NCI-H2227 (cell line): ENCODE data around the gene FOXC1.

ENCODE experiments used
- DNase-seq: peaks from one replicate; lab custom pipeline; 2025; ENCODE audit not compliant: unreplicated experiment; lab: John Stamatoyannopoulos, UW

FOXC1 gene

DNA sequence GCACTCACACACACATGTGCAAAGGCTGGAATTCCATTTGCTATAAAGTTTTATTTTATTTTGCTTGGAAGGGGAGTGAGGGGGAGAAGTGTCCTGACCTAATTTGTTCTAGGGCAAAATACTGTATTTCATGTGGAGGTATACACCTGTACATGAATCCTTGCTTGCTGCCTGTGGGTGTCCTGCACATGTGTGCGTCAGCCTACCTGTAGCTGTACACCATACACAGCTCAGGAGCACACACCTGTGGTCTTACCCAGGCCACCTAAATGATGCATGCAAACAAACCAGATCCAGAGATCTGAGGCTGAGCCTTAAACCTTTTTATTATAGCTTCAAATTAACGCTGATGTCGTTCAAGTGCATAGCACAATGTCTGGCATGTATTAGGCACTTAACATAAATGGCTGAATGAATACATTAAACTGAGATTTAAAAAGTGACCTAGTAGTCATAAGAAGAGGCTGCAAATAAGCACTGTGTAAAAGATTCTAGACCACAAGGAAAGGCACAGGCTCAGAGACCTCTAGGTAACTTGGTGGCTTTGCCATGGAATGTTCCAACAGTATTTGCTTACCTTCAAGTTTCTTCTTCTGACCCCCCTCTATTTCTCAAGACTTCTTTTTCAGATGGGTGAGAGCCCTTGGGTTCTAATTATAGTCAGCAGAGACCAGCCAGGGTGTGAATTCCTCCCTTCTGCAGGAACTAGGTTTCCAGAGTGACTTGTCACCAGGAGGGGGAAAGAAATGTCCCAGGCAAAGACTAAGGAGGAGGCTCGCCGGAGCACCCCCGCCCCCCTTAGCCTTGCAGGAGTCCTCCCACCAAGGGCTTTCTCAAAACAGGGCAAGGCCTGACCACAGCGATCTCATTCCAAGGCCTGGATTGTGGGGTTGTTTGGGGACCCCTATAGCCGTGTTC, 13.4 kb downstream of the FOXC1 start:
- DNase-seq = no peak

DNA sequence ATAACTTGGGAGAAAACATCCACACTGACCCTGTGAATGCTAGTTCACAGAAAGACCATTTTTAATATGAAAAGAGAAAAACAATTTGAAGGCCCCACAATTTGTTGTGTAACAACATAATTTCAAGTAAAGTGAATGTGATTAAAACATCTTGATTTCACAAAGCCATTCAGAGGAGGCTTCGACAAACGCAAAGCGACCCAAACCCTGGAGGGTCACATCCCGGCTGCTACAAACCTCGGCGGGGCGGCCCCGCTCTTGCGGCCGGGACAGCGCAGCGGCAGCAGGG, 14.0 kb downstream of the FOXC1 start:
- no peak for DNase-seq

DNA sequence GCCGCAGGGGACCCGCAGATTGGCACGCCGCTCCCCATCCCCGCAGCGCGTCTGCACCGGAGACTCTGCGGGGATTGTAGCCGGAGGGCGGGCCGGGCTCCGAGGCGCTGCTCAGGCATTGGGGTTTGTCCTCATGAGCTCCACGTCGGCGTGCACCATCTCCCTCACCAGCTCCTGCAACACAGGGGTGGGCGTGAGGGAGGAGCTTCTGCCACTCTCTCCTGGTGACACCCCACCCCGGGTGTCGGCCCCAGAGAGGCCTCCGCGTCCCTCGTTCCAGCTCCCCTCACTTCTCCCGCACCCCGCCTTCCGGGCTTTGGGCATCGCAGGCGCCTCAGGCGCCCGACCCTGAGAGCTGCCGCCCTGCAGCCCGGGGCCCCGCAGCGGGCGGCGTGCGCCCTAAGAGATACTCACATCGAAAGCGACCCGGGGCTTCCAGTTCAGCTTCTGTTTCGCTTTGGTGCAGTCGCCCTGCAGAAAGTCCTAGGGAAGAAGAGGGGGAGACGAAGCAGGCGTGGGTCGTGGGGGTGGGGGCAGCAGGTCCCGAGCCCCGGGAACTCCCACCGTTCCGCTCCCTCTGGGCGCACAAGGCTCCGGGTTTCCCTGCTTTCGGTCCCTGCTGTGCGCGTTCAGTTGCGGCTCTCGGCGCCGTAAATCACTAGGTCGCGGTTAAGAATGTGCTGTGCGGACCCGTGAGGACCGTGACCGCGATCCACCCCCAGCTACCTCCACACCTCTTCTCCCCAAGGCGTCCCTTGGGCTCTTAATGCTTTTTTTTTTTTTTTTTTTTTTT, 14.5 kb downstream of the FOXC1 start:
- DNase-seq = no peak

DNA sequence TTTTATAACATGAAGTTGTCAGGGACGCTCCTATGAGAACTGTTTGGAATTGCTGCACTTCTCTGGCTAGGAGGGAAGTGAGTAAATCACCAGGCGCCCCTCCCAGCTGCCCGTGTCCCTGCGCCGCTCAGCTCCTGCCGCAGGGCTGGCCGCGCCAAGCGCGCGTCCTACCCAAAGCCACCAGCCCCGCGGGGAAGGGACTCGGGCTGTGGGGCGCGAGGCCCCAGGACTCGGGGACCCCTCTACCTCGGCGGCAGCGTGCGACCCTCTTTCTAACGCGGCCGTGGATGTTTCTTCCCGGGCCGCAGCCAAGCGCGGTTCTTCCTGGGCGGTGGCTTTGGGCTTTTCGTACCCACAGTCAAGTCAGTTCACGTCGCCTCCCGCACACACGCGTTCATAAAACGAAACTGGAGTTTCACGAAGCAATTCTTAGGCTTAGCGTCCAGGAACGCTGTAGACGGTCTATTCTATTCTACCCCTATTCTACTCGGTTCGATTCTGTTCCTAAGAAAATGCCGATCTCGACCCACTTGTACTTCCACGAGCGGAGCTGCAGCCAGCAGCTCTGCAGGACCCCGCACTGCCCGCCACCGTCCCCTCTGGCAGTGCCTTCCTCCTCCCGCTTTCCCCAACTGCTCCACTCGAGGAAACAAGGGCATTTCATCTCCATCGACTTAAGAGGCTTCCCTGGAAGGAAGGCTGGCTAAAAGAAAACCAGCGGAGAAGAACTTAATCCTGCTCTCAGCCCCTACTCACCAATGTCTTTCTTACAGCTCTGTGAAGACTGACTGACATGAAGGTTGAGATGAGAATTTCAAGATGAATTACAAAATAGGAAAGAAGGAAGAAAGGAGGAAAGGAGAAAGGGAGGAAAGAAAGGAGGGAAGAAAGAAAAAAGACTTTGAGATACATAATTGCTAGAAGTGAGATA, 15.4 kb downstream of the FOXC1 start:
- DNase-seq = peak; percentile 15

DNA sequence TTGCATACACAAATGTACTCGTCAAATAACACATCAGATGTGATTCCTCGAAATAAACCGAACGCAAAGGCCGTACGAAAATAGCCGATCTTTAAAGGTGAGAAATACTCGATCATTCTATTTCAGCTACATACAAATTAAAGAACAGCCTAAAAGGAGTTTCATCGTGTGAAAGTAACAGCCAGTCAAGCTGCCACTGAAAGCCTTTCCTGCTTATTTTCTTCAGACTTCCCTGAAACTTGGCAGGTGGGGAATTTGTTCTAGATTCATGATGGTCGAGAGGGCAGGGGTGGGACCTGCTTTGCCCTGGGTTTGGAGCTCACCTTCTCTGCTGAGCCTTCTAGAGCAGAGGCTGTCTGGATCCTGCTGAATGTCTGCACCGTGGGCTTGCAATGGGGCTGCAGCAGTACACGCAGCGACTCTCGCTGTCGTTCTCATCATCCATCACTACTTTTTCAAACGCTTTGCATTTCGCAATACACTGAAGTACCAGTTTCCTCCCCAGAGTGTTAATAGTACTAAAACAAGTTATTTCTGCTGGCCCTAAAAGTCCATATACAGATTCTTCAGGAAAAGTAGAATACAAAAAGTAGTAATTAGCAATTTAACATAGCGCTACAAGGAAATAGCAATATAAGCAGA, 16.2 kb downstream of the FOXC1 start:
- no peak for DNase-seq

DNA sequence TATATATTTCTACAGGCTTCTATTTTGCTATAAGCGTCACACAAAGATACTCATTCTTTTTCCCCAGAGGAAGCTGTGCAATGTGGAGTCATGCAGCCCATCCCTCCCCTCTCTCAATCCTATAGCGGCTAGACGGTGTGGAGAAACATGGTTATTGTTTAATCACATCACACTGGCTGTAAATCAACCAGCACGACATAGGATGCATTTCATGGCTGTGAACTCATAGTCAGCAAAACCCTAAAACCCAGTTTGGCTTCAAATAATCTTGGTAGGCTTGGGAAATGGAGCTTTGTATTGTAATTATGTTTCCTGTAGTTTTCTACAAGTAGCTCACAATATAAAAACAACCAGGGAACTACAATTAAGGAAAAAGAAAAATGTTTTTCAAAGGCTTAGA, 16.8 kb downstream of the FOXC1 start:
- no peak for DNase-seq

DNA sequence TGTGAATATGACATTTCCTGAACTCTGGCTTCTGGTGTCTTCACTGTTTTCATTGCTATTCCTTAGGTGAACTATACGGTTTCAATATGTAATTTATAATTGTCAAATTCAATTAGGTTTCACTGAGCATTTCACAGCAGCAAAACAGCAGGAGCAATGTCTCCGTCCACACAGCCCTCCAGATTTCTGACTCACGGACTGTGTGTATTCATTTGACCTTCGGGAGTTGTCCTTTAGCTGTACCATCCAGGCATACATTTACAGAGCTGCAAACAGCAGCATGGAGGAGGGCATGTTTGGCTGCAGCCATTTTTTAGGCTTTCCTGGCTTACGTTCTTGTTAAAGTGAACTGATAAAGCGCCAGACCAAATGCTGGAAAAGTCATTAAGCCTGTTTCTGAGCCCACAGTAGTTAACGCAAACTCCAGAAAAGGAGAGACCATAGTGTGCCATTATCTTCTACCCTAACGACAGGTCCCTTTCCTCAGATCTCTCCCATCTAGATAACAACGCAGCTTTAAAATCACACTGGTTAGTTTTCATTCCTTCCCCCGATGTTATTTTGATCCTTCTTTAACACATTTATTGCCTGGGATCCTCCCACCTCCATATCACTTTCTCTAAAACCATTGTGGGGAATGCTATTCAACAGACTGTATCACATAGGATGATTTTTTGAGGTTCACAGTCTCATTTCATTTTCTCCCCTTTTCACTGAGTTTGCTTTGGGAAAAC, 18.3 kb downstream of the FOXC1 start:
- DNase-seq = no peak

DNA sequence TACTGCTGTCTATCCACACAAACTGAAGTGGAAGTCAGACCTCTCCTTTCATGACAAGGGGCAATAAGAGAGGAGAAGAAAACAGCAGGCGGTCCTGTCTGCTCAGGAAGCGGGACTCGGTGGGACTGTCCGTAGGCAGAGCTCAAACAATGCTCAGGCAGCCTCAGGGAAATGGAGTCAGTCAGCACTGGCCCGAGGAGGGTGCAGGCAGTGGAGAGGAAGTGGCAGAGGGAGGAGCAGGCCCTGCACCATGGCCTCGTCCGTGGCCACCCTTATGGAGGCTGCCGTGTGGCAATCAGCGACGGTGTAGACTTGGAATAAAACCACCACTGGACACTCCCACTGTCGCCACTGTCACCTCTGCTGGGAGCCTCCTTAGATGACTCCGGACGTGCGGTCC, 19.6 kb downstream of the FOXC1 start:
- no peak for DNase-seq

DNA sequence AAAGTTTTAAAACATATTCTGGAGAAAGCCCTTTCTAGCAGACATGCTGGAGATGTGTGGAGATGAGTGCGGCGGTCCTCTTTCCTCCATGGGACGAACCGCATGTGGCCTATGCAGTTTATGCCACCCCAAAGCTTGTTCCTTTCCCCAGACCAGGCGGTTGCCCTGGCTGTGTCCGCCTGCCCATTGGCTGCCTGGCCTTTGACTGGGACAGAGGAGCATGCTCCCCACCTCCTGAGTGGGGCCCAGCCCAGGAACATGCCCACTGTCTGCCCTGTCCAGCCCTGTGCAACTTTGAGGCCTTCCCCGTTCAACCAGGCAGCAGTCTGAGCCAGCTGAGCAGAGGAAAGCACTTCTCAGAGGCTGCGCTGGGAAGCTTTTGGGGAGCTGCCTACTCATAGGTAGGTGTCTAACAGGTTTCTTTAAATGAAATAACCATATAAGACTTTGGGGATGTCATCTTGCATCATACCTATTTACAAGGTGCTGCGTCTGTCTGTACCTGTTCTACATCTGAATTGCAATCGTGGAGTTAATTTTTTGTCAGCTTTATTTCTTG, 20.6 kb downstream of the FOXC1 start:
- DNase-seq = no peak

DNA sequence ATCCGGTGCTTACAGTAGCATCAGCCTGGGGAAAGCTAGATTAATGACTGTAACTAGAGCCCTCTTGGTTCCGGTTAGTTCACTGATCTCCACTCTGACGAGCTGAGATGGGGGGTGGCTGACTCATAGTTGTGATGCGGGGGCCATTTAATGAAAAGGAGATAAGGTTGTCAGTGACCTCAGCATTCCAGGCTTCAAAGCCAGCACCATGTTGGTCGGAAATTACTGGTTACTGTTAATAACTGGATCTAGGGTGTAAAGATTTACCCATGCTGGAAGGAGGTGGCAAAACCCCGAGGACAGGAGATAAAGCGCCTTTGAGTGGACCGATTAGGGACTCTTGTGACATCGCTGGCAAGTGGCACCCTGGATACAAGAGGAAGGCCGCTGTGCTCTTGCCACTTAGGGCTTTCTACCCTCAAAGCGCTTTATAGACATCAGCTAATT, 21.1 kb downstream of the FOXC1 start:
- DNase-seq = no peak

DNA sequence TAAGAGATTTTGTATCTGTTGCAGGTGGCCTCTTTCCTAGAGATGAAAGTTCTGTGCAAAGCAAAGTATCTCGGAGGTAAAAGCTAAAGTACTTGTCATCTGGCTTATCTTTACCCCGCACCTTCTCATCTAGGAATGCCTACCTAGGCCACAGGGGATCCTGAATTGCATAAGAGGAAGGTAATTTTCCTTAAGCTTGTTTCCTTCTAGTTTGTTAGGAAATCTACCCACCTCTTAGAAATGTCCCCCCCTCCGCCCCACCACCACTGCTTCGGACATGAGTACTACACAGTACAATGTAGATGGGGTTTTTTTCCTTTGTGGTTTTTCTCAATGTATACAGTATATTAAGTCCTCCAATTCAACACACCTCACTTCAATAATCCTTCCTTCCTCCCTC, 21.5 kb downstream of the FOXC1 start:
- no peak for DNase-seq

DNA sequence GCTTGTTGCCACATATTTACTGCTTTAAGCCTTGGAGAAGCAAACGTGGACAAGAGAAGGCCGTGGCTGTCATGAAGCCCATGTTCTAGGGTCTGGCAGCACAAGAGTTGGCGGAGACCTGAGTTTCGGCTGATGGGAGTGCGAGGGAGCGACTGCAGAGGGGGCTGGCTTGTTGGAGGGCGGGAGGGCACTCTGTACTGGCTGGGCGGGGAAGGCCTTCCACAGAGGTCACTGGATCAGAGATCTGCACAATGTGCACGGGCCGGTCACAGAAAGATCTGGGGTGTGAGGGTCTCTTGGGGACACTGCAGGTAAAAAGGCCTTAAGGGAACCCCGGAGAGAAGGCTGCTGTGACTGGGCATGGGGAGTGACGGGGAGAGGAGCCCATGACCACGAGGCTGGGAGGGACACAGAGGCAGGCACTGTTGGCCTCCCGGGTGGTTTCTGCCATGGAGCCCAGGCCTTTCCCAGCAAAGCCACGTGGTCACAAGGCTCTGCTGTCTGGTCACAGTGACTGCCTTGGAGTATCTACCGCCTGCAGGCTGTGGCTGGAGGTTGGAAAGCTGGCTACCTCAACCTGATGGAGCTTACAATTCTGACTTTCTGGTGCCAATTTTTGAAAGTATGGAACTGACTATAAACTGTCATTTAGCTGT, 23.8 kb downstream of the FOXC1 start:
- no peak for DNase-seq

DNA sequence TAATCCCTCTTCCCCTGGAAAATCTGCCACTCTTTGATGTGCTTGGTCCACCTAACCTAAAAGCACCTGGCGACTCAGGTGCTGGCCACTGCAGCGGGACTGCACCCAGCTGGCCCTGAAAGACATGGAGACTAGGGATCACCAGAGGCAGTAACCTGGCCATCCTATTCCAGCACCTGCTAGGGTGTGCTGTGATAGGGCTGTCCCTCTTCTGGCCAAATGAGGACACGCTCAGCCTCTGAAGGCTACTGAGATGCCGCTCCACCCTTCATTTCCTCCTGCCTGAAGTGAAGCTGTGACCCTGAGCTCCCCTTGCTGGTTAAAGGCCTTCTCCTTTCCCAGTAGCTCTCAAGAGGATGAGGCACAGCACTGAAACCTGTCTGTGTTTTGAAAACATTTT, 24.4 kb downstream of the FOXC1 start:
- no peak for DNase-seq

DNA sequence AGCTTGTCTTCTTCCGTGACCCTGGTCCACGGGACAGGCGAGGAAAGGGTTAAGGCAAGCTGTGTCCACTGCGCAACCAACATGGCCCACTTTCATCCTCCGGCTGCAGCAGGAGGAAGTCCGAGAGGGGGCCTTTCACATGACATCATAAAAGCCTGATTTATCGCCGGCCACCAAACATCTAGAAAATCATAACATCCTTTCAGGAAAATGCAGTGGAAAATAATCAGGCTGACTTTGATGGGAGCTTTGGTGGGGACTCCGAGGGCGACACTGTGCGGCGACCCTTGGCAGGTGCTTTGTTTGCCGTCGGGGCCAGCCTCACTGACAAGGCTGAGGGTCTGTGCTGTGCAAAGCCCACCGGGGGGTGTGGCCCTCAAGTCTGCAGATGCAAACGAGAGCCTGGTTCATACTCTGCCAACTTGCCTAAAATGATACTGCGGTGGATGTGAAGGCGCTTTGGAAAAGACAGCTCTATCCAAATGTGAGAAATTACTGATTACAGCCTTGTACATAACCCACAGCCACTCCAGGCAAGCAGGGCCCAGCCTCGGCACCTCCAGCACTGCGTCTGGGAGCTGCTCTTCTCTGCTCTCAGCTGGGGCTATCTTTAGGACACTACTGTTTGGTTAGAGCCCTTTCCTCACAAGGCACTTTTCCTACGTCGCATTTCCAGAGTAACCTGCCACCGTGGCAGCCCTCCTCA, 25.7 kb downstream of the FOXC1 start:
- no peak for DNase-seq

DNA sequence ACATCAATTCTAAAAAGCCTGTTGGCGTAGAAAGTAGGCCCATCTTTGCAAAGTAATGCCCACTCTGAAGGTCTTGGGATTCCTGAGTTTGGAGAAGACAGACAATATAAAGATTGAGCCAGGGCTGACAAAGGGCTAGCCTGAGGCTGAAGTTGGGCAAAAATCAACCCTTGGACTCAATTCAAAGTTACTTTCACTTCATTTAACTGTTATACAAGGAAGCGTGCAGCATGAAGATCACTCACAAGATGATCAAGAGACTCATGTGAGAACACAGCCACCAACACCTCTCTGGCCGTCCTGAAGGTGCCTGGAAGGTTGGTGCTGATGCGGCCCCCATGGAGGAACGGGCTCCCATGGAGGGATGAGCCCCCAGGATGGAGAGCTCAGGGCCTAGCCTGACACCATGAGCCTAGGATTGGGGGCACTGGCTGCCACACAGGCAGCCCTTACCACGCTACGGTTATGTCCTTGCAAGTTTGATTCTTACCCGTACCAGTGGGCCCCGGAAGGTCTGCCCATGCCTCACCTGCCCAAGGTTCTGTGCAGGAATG, 26.6 kb downstream of the FOXC1 start:
- DNase-seq = no peak

DNA sequence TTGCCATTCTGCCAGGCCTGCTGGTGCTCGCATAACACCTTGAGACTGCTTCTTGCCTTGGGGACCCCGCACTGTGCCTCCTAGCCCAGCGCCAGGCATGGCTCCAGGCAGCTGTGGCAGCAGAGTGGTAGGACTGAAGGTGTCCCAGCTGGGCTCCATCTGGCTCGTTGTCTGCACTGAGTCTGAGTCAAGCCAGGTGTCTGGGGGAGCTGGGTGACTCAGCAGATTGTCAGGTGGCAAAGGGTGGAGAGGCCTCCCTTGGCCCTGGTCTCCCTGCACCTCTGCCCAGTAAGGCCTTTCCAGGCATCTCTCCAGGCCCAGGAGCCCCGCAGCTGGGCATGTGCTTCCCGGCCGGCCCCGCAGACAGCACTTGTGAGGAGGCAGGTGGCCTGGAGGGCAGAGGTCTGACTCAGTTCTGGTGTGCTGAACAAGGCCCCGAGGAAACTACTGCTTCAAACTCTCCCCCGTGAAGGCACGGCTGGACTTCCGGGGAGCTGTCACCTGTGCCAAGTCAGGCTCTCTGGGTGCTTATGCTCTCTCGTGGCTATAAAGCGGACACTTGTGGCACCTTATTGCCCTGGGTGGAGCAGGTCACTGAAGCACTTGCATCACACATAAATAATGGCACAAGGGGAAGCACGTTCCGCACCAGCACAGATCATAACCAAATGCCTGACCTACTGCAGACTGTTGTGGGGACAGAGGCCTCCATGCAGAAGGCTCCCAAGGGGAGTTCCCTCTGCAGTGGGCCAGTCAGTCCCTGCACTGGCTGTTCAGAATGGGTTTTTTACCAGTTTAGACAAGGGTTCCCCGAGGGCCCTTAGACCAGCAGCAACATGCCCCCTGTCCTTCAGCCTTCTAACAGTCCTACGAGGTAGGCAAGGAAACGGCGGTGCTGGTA, 27.5 kb downstream of the FOXC1 start:
- no peak for DNase-seq

DNA sequence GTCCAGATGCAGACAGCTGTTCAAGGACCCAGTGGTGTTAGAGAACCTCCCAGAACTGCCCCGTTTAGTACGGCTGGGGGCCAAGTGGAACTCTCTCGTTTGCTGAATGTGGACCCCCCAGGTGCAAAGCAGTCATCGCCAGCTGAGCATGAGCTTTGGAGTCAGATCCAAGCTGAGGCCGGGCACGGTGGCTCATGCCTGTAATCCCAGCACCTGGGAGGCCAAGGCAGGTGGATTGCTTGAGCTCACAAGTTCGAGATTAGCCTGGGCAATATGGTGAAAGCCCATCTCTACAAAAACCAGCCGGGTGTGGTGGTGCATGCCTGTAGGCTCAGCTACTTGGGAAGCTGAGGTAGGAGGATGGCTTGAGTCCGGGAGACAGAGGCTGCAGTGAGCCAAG, 29.7 kb downstream of the FOXC1 start:
- no peak for DNase-seq
